ENCODE data around the gene MIGA2.

Gene MIGA2

GRCh38 chr9:129007766-129008468 is 28.5 kb upstream of the MIGA2 start:
- no peaks in the 10 kb centered on the region for H3K27me3 Mint-ChIP-seq
- H3K36me3 Mint-ChIP-seq (ENCODE audit: low read depth): peaks cover 40% of the 10 kb centered on the region
- no peak overlapping the region for H3K27ac Mint-ChIP-seq
- H3K4me1 Mint-ChIP-seq (ENCODE audit: low read depth): no peaks in the 10 kb centered on the region
- no peak overlapping the region for H3K4me3 Mint-ChIP-seq
- no peaks in the 10 kb centered on the region for H3K9me3 Mint-ChIP-seq

GRCh38 chr9:129008469-129008965 is 27.9 kb upstream of the MIGA2 start:
- H3K27me3 Mint-ChIP-seq: no peaks in the 10 kb centered on the region
- peaks cover 34% of the 10 kb centered on the region for H3K36me3 Mint-ChIP-seq (ENCODE audit: low read depth)
- no peaks in the 10 kb centered on the region for H3K9me3 Mint-ChIP-seq
- no peaks in the 10 kb centered on the region for H3K4me1 Mint-ChIP-seq (ENCODE audit: low read depth)
- no peak overlapping the region for H3K27ac Mint-ChIP-seq
- H3K4me3 Mint-ChIP-seq: no peak overlapping the region

DNA sequence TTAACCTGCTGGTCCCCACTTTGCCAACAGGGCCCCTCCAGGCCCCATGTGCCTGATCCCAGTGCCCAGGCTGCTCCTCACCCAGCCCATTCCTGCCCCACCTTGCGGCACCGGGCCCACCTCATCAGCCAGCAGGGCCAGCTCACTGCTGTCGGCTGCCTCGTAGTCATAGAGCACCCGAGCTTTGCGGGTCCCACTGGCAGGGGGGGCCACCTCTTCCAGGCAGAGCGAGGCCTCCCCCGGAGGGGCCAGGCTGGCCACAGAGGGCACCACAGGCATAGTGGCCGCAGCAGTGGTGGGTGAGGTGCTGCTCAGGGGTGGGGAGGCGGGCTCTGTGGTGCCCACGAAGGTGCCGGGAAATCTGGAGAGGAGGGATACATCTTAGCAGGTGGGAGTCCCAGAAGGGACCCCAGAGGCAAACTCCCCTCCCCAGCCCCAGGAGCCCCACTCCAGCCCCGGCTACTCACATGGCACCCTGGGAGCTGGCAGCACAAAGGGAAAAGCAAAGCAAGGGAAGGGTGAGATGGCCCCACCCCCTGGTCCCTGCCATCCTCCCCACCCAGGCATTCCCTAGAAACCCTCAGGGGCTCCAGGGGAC is 27.3 kb upstream of the MIGA2 start:
- H3K27ac Mint-ChIP-seq: no peak overlapping the region
- H3K9me3 Mint-ChIP-seq: no peaks in the 10 kb centered on the region
- H3K36me3 Mint-ChIP-seq (ENCODE audit: low read depth): peaks cover 33% of the 10 kb centered on the region
- no peaks in the 10 kb centered on the region for H3K27me3 Mint-ChIP-seq
- H3K4me3 Mint-ChIP-seq: no peak overlapping the region
- no peaks in the 10 kb centered on the region for H3K4me1 Mint-ChIP-seq (ENCODE audit: low read depth)

- no peaks in the 10 kb centered on the region for H3K27me3 Mint-ChIP-seq
- H3K9me3 Mint-ChIP-seq: no peaks in the 10 kb centered on the region
- no peak overlapping the region for H3K27ac Mint-ChIP-seq
- H3K4me3 Mint-ChIP-seq: no peak overlapping the region
- peaks cover 36% of the 10 kb centered on the region for H3K36me3 Mint-ChIP-seq (ENCODE audit: low read depth)
- H3K4me1 Mint-ChIP-seq (ENCODE audit: low read depth): no peaks in the 10 kb centered on the region
These were observed 26.8 kb upstream of the MIGA2 start for GRCh38 chr9:129009584-129010141.

DNA sequence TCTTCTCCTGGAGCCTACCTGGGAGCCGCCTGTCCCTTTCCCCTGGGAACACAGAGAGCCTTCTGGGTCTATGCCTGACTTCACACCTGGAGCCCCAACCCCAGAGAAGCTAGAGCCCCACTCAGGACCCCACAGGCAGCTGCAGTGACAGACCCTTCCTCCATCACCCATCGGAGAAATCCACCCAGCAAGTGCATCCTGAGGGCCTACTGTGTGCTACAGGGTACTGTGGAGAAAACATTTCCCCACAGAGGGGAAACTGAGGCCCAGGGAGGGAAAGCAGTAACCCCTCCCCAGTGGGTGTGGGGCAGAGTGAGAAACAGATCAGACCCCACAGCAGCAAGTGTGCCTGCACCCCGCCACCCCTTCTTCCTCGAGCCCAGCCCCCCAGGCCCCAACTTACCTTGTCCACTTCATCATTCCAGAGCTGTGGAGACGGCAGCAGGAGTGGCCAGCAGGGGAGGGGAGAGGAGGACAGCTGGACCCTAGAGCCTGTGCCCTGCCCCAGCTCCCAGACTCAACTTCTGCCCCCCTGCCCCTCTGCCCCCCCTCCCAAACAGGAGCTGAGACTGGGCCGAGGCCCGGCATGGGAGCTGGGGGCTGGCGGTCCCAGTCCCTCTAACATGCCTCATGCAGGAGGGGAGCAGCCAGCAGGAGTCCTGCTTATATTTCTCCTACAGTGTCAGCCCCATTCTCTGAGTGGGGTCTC is 26.0 kb upstream of the MIGA2 start:
- Mint-ChIP-seq H3K4me3 (no peak overlapping the region), H3K36me3 (ENCODE audit: low read depth) (peaks cover 36% of the 10 kb centered on the region), H3K27me3 (no peaks in the 10 kb centered on the region), H3K27ac (no peak overlapping the region), H3K9me3 (no peaks in the 10 kb centered on the region), H3K4me1 (ENCODE audit: low read depth) (no peaks in the 10 kb centered on the region)

GRCh38 chr9:129011170-129011569 is 25.3 kb upstream of the MIGA2 start:
- no peaks in the 10 kb centered on the region for H3K27me3 Mint-ChIP-seq
- no peaks in the 10 kb centered on the region for H3K9me3 Mint-ChIP-seq
- no peak overlapping the region for H3K27ac Mint-ChIP-seq
- peaks cover 32% of the 10 kb centered on the region for H3K36me3 Mint-ChIP-seq (ENCODE audit: low read depth)
- no peaks in the 10 kb centered on the region for H3K4me1 Mint-ChIP-seq (ENCODE audit: low read depth)
- no peak overlapping the region for H3K4me3 Mint-ChIP-seq

DNA sequence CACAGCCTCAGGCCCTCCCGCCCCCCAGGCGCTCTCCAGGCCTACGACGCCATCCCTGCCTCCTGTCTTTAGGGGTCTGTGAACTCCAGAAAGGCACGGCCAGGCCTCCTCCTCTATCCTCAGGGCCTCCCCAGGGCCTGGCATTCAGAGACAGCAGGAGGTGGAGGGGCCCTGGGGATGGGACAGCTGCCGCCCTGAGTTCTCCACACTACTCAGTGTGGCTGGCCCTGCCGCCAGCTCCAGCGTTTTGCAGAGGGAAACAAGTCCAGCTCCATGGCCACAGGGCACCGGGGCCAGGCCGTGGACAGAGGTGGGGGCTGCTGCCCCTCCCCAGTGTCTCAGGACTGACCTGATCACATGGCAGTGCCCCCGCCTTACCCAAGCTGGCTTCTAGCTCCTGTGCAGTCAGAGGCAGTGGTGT is 24.7 kb upstream of the MIGA2 start:
- no peaks in the 10 kb centered on the region for H3K4me1 Mint-ChIP-seq (ENCODE audit: low read depth)
- H3K27ac Mint-ChIP-seq: no peak overlapping the region
- H3K27me3 Mint-ChIP-seq: no peaks in the 10 kb centered on the region
- H3K36me3 Mint-ChIP-seq (ENCODE audit: low read depth): peaks cover 26% of the 10 kb centered on the region
- no peaks in the 10 kb centered on the region for H3K9me3 Mint-ChIP-seq
- H3K4me3 Mint-ChIP-seq: no peak overlapping the region

DNA sequence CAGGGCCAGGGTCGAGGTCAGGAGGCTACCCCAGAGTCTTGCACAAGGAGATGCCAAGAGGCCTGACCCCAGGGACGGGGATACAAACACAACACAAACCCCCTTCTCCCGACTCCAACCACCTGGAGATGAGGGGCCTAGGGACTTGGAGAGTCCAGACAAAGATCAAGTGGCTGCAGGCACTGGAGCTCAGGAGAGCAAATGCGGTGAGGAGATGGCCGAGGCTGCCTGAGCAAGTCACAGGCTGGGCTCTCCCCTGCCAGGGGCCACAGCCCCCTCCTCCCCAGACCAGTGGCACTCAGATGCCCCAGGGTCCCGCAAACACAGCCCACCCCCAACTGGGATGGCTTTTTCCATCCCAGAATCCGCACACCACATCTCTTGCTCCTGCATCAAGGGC is 24.1 kb upstream of the MIGA2 start:
- no peaks in the 10 kb centered on the region for H3K9me3 Mint-ChIP-seq
- H3K27me3 Mint-ChIP-seq: no peaks in the 10 kb centered on the region
- H3K36me3 Mint-ChIP-seq (ENCODE audit: low read depth): peaks cover 29% of the 10 kb centered on the region
- H3K4me1 Mint-ChIP-seq (ENCODE audit: low read depth): no peaks in the 10 kb centered on the region
- no peak overlapping the region for H3K4me3 Mint-ChIP-seq
- no peak overlapping the region for H3K27ac Mint-ChIP-seq

- no peaks in the 10 kb centered on the region for H3K9me3 Mint-ChIP-seq
- peaks cover 23% of the 10 kb centered on the region for H3K36me3 Mint-ChIP-seq (ENCODE audit: low read depth)
- H3K4me1 Mint-ChIP-seq (ENCODE audit: low read depth): no peaks in the 10 kb centered on the region
- no peak overlapping the region for H3K27ac Mint-ChIP-seq
- H3K4me3 Mint-ChIP-seq: no peak overlapping the region
- H3K27me3 Mint-ChIP-seq: no peaks in the 10 kb centered on the region
These were observed 23.5 kb upstream of the MIGA2 start for GRCh38 chr9:129012893-129013448.

DNA sequence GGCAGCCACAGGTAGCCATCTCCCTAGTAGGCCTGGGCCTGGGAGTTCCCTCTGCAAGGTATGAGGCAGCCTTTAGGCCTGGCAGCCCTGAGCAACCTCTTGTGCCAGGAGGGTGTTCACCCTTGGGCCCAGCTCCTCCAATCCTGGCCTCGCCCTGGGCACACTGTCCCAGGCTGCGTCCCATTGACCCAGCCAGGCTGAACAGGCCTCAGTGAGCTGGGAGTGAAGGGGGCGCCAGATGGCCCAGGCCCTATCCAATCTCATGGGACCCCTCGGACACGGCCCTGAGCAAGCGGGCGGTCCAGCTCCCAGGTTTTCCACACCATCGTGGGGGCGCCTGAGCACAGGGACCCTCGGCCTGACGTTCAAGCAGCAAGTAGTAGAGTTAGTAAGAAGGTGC is 22.8 kb upstream of the MIGA2 start:
- Mint-ChIP-seq H3K4me3 (no peak overlapping the region), H3K27me3 (no peaks in the 10 kb centered on the region), H3K4me1 (ENCODE audit: low read depth) (no peaks in the 10 kb centered on the region), H3K36me3 (ENCODE audit: low read depth) (peaks cover 23% of the 10 kb centered on the region), H3K27ac (no peak overlapping the region), H3K9me3 (no peaks in the 10 kb centered on the region)

- Mint-ChIP-seq H3K4me1 (ENCODE audit: low read depth) (no peaks in the 10 kb centered on the region), H3K27ac (no peak overlapping the region), H3K27me3 (no peaks in the 10 kb centered on the region), H3K4me3 (no peak overlapping the region), H3K36me3 (ENCODE audit: low read depth) (peaks cover 23% of the 10 kb centered on the region), H3K9me3 (no peaks in the 10 kb centered on the region)
These were observed 22.3 kb upstream of the MIGA2 start for GRCh38 chr9:129014124-129014523.

DNA sequence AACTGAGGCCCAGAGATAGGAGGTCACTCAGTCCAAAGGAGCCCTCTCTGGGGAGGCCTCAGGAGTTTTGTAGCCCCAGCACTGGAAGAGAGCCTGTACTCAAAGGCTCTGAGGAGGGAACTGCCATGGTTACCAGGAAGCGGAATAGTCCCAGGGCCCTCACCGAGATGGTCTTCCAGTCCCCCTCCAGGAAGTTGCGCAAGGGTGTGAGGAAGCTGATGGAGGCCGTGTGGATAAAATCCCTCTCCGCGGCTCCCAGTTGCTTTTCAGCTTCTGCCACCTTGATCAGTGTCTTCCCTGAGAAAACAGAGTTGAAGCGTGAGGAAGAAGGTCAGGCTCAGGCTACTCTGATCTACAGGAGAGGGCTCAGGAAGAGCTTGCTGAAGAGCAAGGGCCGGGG is 21.8 kb upstream of the MIGA2 start:
- Mint-ChIP-seq H3K27ac (no peak overlapping the region), H3K4me3 (no peak overlapping the region)

GRCh38 chr9:129021091-129021490 is 15.3 kb upstream of the MIGA2 start:
- no peak overlapping the region for H3K27ac Mint-ChIP-seq
- H3K9me3 Mint-ChIP-seq: no peaks in the 10 kb centered on the region
- H3K4me3 Mint-ChIP-seq: no peak overlapping the region
- no peaks in the 10 kb centered on the region for H3K27me3 Mint-ChIP-seq
- H3K4me1 Mint-ChIP-seq (ENCODE audit: low read depth): no peaks in the 10 kb centered on the region
- peaks cover 4% of the 10 kb centered on the region for H3K36me3 Mint-ChIP-seq (ENCODE audit: low read depth)

More for the DNA sequence above, 21.8 kb upstream of the MIGA2 start:
- Mint-ChIP-seq H3K27me3 (no peaks in the 10 kb centered on the region), H3K4me1 (ENCODE audit: low read depth) (no peaks in the 10 kb centered on the region), H3K9me3 (no peaks in the 10 kb centered on the region), H3K36me3 (ENCODE audit: low read depth) (peaks cover 23% of the 10 kb centered on the region)

DNA sequence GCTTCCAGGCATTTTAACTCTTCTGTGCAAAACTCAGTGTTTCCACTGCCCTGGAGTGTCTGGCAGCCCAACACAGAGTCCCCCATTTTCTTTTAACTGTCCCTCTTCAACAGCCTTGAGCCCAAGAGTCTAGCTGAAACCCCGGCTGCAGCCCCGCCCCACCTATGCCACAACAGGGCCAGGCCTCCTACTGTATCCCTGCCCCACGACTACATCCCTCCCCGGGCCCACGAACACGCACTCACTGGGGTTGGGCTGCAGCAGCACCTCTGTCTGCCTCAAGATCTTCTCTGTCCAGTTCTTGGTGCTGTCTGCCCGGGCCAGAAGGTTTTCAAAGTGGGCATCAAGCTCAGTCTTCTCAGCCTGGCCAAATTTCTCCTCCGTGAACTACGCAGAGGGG is 14.4 kb upstream of the MIGA2 start:
- Mint-ChIP-seq H3K4me1 (ENCODE audit: low read depth) (peaks cover 4% of the 10 kb centered on the region), H3K27me3 (no peaks in the 10 kb centered on the region), H3K9me3 (no peaks in the 10 kb centered on the region), H3K36me3 (ENCODE audit: low read depth) (peaks cover 3% of the 10 kb centered on the region), H3K27ac (no peak overlapping the region), H3K4me3 (no peak overlapping the region)
